Panc1 (cell line): ENCODE data around the gene PPL. TPM values are rescaled to one million over a fixed set of nuclear protein-coding genes. Genes with fewer than 3 reads are reported as not detected.

ENCODE experiments used
- ATAC-seq: fragments of 200-7000 bp; cut with Tn5 transposase; 2 replicates; pipeline ENCODE4 v1.9.1; 2020; ENCODE audit warnings: mild to moderate bottlenecking, moderate library complexity
- BruUV-seq: library from RNA; stranded (reverse); fragments of 400-500 nt; replicated peaks from 2 replicates; lab custom pipeline; 2021; lab: Mats Ljungman, UMichigan
- CTCF ChIA-PET: fragments of 300-600 bp; sonication (Branson Sonifier 250); formaldehyde crosslinking; loops from one replicate; lab custom pipeline; 2022; ENCODE audit warnings: antibody characterized with exemption; lab: Charles Lee
- POLR2A ChIA-PET: fragments of 300-600 bp; sonication (Branson Sonifier 250); formaldehyde crosslinking; loops from one replicate; lab custom pipeline; 2022; ENCODE audit warnings: antibody characterized with exemption; lab: Charles Lee
- DNase-seq: peaks from one replicate; pipeline ENCODE4 v3.0.0-alpha.2; 2010; ENCODE audit warnings: low read depth, low spot score
- H3K27ac ChIP-seq: 2 replicates; pipeline ENCODE4 v1.5.1; 2011; ENCODE audit warnings: mild to moderate bottlenecking, low read length, inconsistent platforms
- H3K27me3 ChIP-seq: fragments of 200-500 bp; sonication (Bioruptor generic); 2 replicates; pipeline ENCODE4 v1.6.0; 2014; ENCODE audit warnings: low read length, inconsistent platforms; ENCODE audit not compliant: control insufficient read depth, insufficient read depth
- H3K36me3 ChIP-seq: fragments of 200-500 bp; sonication (Bioruptor generic); 2 replicates; pipeline ENCODE4 v1.5.1; 2014; ENCODE audit warnings: inconsistent platforms, mild to moderate bottlenecking, low read length, moderate library complexity; ENCODE audit not compliant: control insufficient read depth, insufficient read depth
- H3K4me1 ChIP-seq: 2 replicates; pipeline ENCODE4 v1.5.1; 2011; ENCODE audit warnings: inconsistent platforms, mild to moderate bottlenecking, low read length, moderate library complexity; ENCODE audit not compliant: control insufficient read depth, insufficient read depth
- H3K4me3 ChIP-seq, 2 experiments: 2 replicates each; pipeline ENCODE4 v1.5.1; 2011 to 2012; ENCODE audit warnings: low read depth in 2 of 2, low read length in 2 of 2, mild to moderate bottlenecking in 2 of 2, inconsistent platforms in 1 of 2, moderate library complexity in 1 of 2
- H3K9me3 ChIP-seq: fragments of 200-500 bp; sonication (Bioruptor generic); 2 replicates; pipeline ENCODE4 v1.5.1; 2014; ENCODE audit warnings: low read depth, mild to moderate bottlenecking, inconsistent platforms, low read length, moderate library complexity; ENCODE audit not compliant: control insufficient read depth, insufficient read depth
- POLR2AphosphoS5 ChIP-seq: IDR thresholded peaks from 2 replicates; pipeline ENCODE4 v1.6.1; 2012; ENCODE audit warnings: mild to moderate bottlenecking, low read depth, low read length, moderate library complexity
- SIN3A ChIP-seq: IDR thresholded peaks from 2 replicates; pipeline ENCODE4 v1.6.1; 2012; ENCODE audit warnings: low read depth, mild to moderate bottlenecking, low read length, moderate library complexity, borderline replicate concordance; ENCODE audit not compliant: insufficient read depth
- TCF7L2 ChIP-seq: IDR thresholded peaks from 2 replicates; pipeline ENCODE4 v1.6.1; 2011; ENCODE audit warnings: mild to moderate bottlenecking, low read depth, low read length, inconsistent platforms
- in situ Hi-C: cut with HindIII; loops from 2 replicates; pipeline ENCODE4 v1.10.0; 2016; ENCODE audit warnings: low sequenced_read_pairs, low pct_unique_long_range_greater_than_20kb
- intact Hi-C: fragments of 100-400 bp; cut with micrococcal nuclease; formaldehyde crosslinking; loops from one replicate; pipeline ENCODE4 v1.10.0; 2022; ENCODE audit not compliant: unreplicated experiment
- total RNA-seq: library from RNA; stranded (reverse); gene quantifications from one replicate; pipeline ENCODE4 v1.2.1, GENCODE V29; 2021; ENCODE audit not compliant: unreplicated experiment
- TF ChIP-seq, protein P1 (sequence below): fragments of 450-650 bp; IDR thresholded peaks from 2 replicates; pipeline ENCODE4 v1.5.1; 2017; ENCODE audit warnings: mild to moderate bottlenecking
- TF ChIP-seq, protein P2 (sequence below), 2 experiments: IDR thresholded peaks; 2 replicates each; pipeline ENCODE4 v1.6.1; 2011 to 2012; ENCODE audit warnings: low read depth in 2 of 2, control low read depth in 1 of 2, low read length in 1 of 2, mild to moderate bottlenecking in 1 of 2, moderate library complexity in 1 of 2; ENCODE audit not compliant: insufficient read depth in 1 of 2

PPL gene
- total RNA-seq, 1 experiment from 2014 or later = 89.4 TPM

DNA sequence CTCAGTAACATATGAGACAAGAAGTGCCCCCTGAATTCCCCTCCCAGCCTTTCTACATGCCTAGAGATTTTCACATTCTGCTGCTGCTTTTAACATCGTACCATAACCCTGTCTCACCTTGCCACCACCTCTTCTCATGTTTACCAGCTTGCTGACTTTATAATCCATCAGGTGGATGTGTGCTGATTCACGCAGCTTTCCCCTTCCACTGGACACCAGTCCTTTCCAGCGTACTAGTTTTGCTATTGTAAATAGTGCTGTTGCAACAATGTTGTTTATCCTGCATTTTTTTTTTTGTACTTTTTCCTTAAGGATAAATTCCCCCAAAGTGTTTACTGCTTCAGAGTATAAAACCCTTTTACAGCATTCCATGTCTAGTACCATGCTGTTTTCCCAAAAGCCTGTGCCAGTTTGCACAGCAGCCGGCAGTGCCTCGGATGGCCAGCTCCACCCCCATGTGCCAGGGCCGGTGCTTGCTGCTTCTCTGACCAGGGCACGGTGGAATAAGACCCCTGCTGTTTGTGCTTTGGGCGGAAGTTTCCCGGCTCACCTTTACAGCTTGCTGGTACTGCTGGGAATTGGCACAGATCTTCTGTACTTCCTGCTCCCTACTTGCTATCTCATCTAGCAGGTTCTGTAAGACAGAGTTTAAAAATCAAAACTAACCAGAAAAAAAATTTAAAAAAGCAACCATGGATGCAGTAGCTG, 48.4 kb downstream of the PPL start:
- no peak for TF ChIP-seq SIN3A
- TF ChIP-seq, protein P1, sequence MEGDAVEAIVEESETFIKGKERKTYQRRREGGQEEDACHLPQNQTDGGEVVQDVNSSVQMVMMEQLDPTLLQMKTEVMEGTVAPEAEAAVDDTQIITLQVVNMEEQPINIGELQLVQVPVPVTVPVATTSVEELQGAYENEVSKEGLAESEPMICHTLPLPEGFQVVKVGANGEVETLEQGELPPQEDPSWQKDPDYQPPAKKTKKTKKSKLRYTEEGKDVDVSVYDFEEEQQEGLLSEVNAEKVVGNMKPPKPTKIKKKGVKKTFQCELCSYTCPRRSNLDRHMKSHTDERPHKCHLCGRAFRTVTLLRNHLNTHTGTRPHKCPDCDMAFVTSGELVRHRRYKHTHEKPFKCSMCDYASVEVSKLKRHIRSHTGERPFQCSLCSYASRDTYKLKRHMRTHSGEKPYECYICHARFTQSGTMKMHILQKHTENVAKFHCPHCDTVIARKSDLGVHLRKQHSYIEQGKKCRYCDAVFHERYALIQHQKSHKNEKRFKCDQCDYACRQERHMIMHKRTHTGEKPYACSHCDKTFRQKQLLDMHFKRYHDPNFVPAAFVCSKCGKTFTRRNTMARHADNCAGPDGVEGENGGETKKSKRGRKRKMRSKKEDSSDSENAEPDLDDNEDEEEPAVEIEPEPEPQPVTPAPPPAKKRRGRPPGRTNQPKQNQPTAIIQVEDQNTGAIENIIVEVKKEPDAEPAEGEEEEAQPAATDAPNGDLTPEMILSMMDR = no peak
- TF ChIP-seq, protein P2, sequence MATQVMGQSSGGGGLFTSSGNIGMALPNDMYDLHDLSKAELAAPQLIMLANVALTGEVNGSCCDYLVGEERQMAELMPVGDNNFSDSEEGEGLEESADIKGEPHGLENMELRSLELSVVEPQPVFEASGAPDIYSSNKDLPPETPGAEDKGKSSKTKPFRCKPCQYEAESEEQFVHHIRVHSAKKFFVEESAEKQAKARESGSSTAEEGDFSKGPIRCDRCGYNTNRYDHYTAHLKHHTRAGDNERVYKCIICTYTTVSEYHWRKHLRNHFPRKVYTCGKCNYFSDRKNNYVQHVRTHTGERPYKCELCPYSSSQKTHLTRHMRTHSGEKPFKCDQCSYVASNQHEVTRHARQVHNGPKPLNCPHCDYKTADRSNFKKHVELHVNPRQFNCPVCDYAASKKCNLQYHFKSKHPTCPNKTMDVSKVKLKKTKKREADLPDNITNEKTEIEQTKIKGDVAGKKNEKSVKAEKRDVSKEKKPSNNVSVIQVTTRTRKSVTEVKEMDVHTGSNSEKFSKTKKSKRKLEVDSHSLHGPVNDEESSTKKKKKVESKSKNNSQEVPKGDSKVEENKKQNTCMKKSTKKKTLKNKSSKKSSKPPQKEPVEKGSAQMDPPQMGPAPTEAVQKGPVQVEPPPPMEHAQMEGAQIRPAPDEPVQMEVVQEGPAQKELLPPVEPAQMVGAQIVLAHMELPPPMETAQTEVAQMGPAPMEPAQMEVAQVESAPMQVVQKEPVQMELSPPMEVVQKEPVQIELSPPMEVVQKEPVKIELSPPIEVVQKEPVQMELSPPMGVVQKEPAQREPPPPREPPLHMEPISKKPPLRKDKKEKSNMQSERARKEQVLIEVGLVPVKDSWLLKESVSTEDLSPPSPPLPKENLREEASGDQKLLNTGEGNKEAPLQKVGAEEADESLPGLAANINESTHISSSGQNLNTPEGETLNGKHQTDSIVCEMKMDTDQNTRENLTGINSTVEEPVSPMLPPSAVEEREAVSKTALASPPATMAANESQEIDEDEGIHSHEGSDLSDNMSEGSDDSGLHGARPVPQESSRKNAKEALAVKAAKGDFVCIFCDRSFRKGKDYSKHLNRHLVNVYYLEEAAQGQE (IDR thresholded peaks at IDR 0.05; ENCODE audit: insufficient read depth in 1 of 2, low read depth in 2 of 2, low read length in 1 of 2) = no peak
- TF ChIP-seq POLR2AphosphoS5 = no peak; the same call in 1 of the 2 replicates
- no peak for TF ChIP-seq TCF7L2
- Histone ChIP-seq H3K27ac (no peak overlapping the region), H3K36me3 (peaks cover 7% of the 10 kb centered on the region), H3K9me3 (no peaks in the 10 kb centered on the region), H3K4me1 (peaks cover 6% of the 10 kb centered on the region), H3K4me3 (no peak overlapping the region), H3K27me3 (no peaks in the 10 kb centered on the region)
- intact Hi-C loops = loop anchor here (10.0 kb wide), 1 partner anchor 66 kb away; the partner anchor contains the start of gene SEC14L5
- DNase-seq (no peak), ATAC-seq (no peak)
- in situ Hi-C loops = no loop called here
- no TSS peak for BruUV-seq
- CTCF ChIA-PET = interaction anchor here (0.6 kb wide), 1 partner anchor 38 kb away, joined by 3 read pairs; no protein-coding TSS in a partner anchor
- POLR2A ChIA-PET = no interaction called here

DNA sequence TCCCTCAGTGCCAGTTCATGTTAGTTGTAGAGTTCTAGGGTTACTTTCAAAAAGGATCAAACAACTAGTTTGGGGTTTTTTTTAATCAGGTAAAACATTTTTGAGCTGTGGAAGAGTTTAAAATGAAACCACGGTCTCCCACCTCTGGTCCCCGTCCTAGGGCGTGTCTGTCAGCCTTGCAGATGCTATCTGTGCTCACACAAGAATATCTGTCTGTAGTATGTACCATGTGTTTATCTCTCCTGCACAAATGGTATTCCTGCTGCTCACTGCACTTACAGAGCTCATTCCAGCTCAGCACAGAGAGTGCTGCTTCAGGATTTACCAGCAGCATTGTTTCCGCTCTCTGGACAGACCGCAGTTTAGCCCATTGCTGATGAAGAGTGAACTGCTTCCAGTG, 50.8 kb downstream of the PPL start:
- Histone ChIP-seq H3K27me3 (no peaks in the 10 kb centered on the region), H3K4me1 (peaks cover 19% of the 10 kb centered on the region), H3K9me3 (no peaks in the 10 kb centered on the region), H3K36me3 (peaks cover 9% of the 10 kb centered on the region), H3K27ac (no peak overlapping the region), H3K4me3 (no peak overlapping the region)
- no peak for TF ChIP-seq TCF7L2
- TF ChIP-seq, protein P1 = no peak
- TF ChIP-seq POLR2AphosphoS5 = no peak
- TF ChIP-seq, protein P2 (IDR thresholded peaks at IDR 0.05; ENCODE audit: insufficient read depth in 1 of 2, low read depth in 2 of 2, low read length in 1 of 2) = no peak
- TF ChIP-seq SIN3A = no peak
- no peak for ATAC-seq
- DNase-seq = no peak
- intact Hi-C loops (loop anchor here (10.0 kb wide), 1 partner anchor 69 kb away; the partner anchor contains the start of gene SEC14L5), in situ Hi-C loops (no loop called here)
- ChIA-PET POLR2A (no interaction called here), CTCF (no interaction called here)
- no TSS peak for BruUV-seq
